KBM-7 (cell line): ENCODE results near the gene PRSS36.
"Not testable (repeated sequence)": the region's sequence is repeated elsewhere in the genome, so short reads cannot be mapped to it uniquely, and the experiment has no call there.

Source experiments
- DNase-seq: peaks from one replicate; pipeline ENCODE4 v3.0.0-alpha.2; 2015
- in situ Hi-C: fragments of 300-500 bp; cut with MboI; formaldehyde crosslinking; loops from 2 replicates; pipeline ENCODE4 v1.14.3; 2020; ENCODE audit warnings: low sequenced_read_pairs, low pct_unique_long_range_greater_than_20kb, mixed read lengths

PRSS36 gene

GRCh38 chr16:31186176-31186575 lies 36.3 kb upstream of the PRSS36 start:
- in situ Hi-C loops: no loop called here
- peak; percentile 79 for DNase-seq

GRCh38 chr16:31185339-31185738 lies 35.5 kb upstream of the PRSS36 start:
- no peak for DNase-seq
- in situ Hi-C loops: no loop called here

GRCh38 chr16:31184888-31185287 lies 35.0 kb upstream of the PRSS36 start:
- in situ Hi-C loops: no loop called here
- no peak for DNase-seq

GRCh38 chr16:31183432-31184428 lies 33.9 kb upstream of the PRSS36 start:
- in situ Hi-C loops: no loop called here
- no peak for DNase-seq

- in situ Hi-C loops: no loop called here
- DNase-seq: no peak
Observed at GRCh38 chr16:31182391-31182790, 32.5 kb upstream of the PRSS36 start.

- DNase-seq: peak; percentile 80
- in situ Hi-C loops: no loop called here
Observed at GRCh38 chr16:31181102-31181830, 31.4 kb upstream of the PRSS36 start.

GRCh38 chr16:31179747-31180459 lies 30.0 kb upstream of the PRSS36 start, which contains the start of gene FUS:
Gene FUS, plus strand, starts transcription at chr16:31180139. Its CDS starts 76 bp downstream, at chr16:31180215.
- in situ Hi-C loops: no loop called here
- peak; percentile 91 for DNase-seq

GRCh38 chr16:31179219-31179746 lies 29.4 kb upstream of the PRSS36 start:
- in situ Hi-C loops: no loop called here
- DNase-seq: no peak

- in situ Hi-C loops: no loop called here
- DNase-seq: peak; percentile 73
Observed at GRCh38 chr16:31177136-31177535, 27.3 kb upstream of the PRSS36 start.

- DNase-seq, in situ Hi-C loops: not testable (repeated sequence)
Observed at GRCh38 chr16:31170048-31170447, 20.2 kb upstream of the PRSS36 start.

- in situ Hi-C loops: no loop called here
- DNase-seq: no peak
Observed at GRCh38 chr16:31168848-31169247, 19.0 kb upstream of the PRSS36 start.

GRCh38 chr16:31167315-31167714 lies 17.4 kb upstream of the PRSS36 start:
- no peak for DNase-seq
- in situ Hi-C loops: no loop called here

- in situ Hi-C loops: no loop called here
- DNase-seq: peak; percentile 71
Observed at GRCh38 chr16:31157136-31157535, 7.3 kb upstream of the PRSS36 start.

- in situ Hi-C loops: not testable (repeated sequence)
- DNase-seq: peak; percentile 51
Observed at GRCh38 chr16:31150976-31151375, 1.1 kb upstream of the PRSS36 start.

- in situ Hi-C loops: no loop called here
- no peak for DNase-seq
Observed at GRCh38 chr16:31149332-31149731, 534 bp downstream of the PRSS36 start.

GRCh38 chr16:31148896-31149295 lies 970 bp downstream of the PRSS36 start:
- in situ Hi-C loops: no loop called here

GRCh38 chr16:31148281-31148728 lies 1.6 kb downstream of the PRSS36 start:
- no peak for DNase-seq
- in situ Hi-C loops: no loop called here

More at GRCh38 chr16:31148896-31149295, 970 bp downstream of the PRSS36 start:
- DNase-seq: no peak

- in situ Hi-C loops: no loop called here
- DNase-seq: no peak
Observed at GRCh38 chr16:31147574-31147973, 2.3 kb downstream of the PRSS36 start.

GRCh38 chr16:31145398-31145990 lies 4.4 kb downstream of the PRSS36 start:
- no peak for DNase-seq
- in situ Hi-C loops: no loop called here
